Measurements from ENCODE around the gene ABHD6.
A peak's percentile ranks its signal among the peaks of the same experiment; 100 is the strongest.
"Not testable (repeated sequence)": the region's sequence is repeated elsewhere in the genome, so short reads cannot be mapped to it uniquely, and the experiment has no call there.

ABHD6 gene

GRCh38 chr3:58324391-58325390 is 87.1 kb downstream of the ABHD6 start:
- no peak for DNase-seq

- no peak for DNase-seq
Observed at GRCh38 chr3:58325525-58325992, 88.0 kb downstream of the ABHD6 start.

GRCh38 chr3:58326267-58326900 is 88.8 kb downstream of the ABHD6 start:
- DNase-seq: no peak

- no peak for DNase-seq
Observed at GRCh38 chr3:58329150-58329921, 91.7 kb downstream of the ABHD6 start.

GRCh38 chr3:58329922-58330413 is 92.4 kb downstream of the ABHD6 start:
- DNase-seq: no peak

GRCh38 chr3:58331593-58332152 is 94.1 kb downstream of the ABHD6 start:
- DNase-seq: no peak

- peak; percentile 62 for DNase-seq
Observed at GRCh38 chr3:58332575-58333188, 95.1 kb downstream of the ABHD6 start, which contains the start of gene PXK. PXK (plus strand) TSS chr3:58332892; CDS start chr3:58332989, 97 bp downstream.

GRCh38 chr3:58333206-58334012 is 95.8 kb downstream of the ABHD6 start:
- DNase-seq: peak; percentile 8

GRCh38 chr3:58334013-58334321 is 96.4 kb downstream of the ABHD6 start:
- DNase-seq: no peak

- DNase-seq: no peak
Observed at GRCh38 chr3:58334506-58334884, 96.9 kb downstream of the ABHD6 start.

- no peak for DNase-seq
Observed at GRCh38 chr3:58335652-58335947, 98.0 kb downstream of the ABHD6 start.

- no peak for DNase-seq
Observed at GRCh38 chr3:58336135-58336882, 98.7 kb downstream of the ABHD6 start.

GRCh38 chr3:58337190-58337589 is 99.6 kb downstream of the ABHD6 start:
- no peak for DNase-seq

- not testable (repeated sequence) for DNase-seq
Observed at GRCh38 chr3:58339146-58339545, 101.6 kb downstream of the ABHD6 start.

GRCh38 chr3:58340594-58341244 is 103.1 kb downstream of the ABHD6 start:
- DNase-seq: no peak

- no peak for DNase-seq
Observed at GRCh38 chr3:58341376-58341775, 103.8 kb downstream of the ABHD6 start.

- DNase-seq: no peak
Observed at GRCh38 chr3:58342676-58343075, 105.1 kb downstream of the ABHD6 start.

Measured in DMS53 (cell line).